Measurements from ENCODE around the gene LBP. TPM values are rescaled to one million over a fixed set of nuclear protein-coding genes. Genes with fewer than 3 reads are reported as not detected.

Gene LBP
- total and polyA plus RNA-seq, 2 of the 13 experiments (the other 11 are each of a cell fraction or from before 2014, with no cell fraction given), result 0.07 to 0.20 TPM

GRCh38 chr20:38325167-38325566 is 21.1 kb upstream of the LBP start:
- H4K20me1 ChIP-seq (ENCODE audit: insufficient read depth, low read length), result no peaks in the 10 kb centered on the region
- BruUV-seq (replicated peaks), result no TSS peak
- no peaks in the 10 kb centered on the region for H3K36me3 ChIP-seq (replicated peaks in 1 of 2; ENCODE audit: control insufficient read depth in 1 of 2, insufficient read depth in 2 of 2, low read length in 2 of 2)
- H3K79me2 ChIP-seq (ENCODE audit: insufficient read depth, low read length), result no peaks in the 10 kb centered on the region
- no peaks in the 10 kb centered on the region for H3K9me3 ChIP-seq (ENCODE audit: low read length)
- no peak overlapping the region for H3K27ac ChIP-seq (ENCODE audit: extremely low read length, insufficient read depth, low read length)
- ChIA-PET POLR2A (no interaction called here), CTCF (ENCODE audit: low intra/inter-chr PET ratio, low total read pairs) (no interaction called here)
- no peak overlapping the region for H3K4me2 ChIP-seq (ENCODE audit: low read depth, low read length)
- intact Hi-C loops (cut with micrococcal nuclease; ENCODE audit: unreplicated experiment), result no loop called here
- peaks cover 5% of the 10 kb centered on the region for H3K4me1 ChIP-seq (ENCODE audit: insufficient read depth, low read length)
- H3K9ac ChIP-seq (ENCODE audit: insufficient read depth, low read depth, low read length), result no peak overlapping the region
- FAIRE-seq (no peak), ATAC-seq (no peak), DNase-seq (ENCODE audit: low spot score) (no peak)
- H3K27me3 ChIP-seq (ENCODE audit: control insufficient read depth in 1 of 2, insufficient read depth in 2 of 2, low read length in 2 of 2), result peaks cover under 1 to 2% of the 10 kb centered on the region in 2 experiments; a peak in 2 of 5 replicates
- in situ Hi-C loops (cut with HindIII; ENCODE audit: extremely low pct_ligation_motif_present, low pct_unique_long_range_greater_than_20kb), result loop anchor here (10.0 kb wide), 1 partner anchor 270 kb away; no protein-coding TSS in a partner anchor
- H3K4me3 ChIP-seq (replicated peaks in 1 of 3; ENCODE audit: insufficient read depth in 1 of 3, low read depth in 2 of 3, low read length in 3 of 3), result no peak overlapping the region
- TF ChIP-seq RELA (CRISPR knock-in tag; IDR thresholded peaks at IDR 0.05) (no peak), ZNF687 (CRISPR knock-in tag; IDR thresholded peaks at IDR 0.05) (no peak), THYN1 (CRISPR knock-in tag; IDR thresholded peaks at IDR 0.05; ENCODE audit: borderline replicate concordance, low read depth) (no peak), KLF16 (CRISPR knock-in tag; IDR thresholded peaks at IDR 0.05) (no peak), XRCC5 (optimal IDR thresholded peaks at IDR 0.05; ENCODE audit: low read length) (no peak), NFYB (CRISPR knock-in tag; IDR thresholded peaks at IDR 0.05) (no peak), RBM39 (IDR thresholded peaks at IDR 0.05; ENCODE audit: low read depth, low read length, poor library complexity, severe bottlenecking) (no peak), ZBTB21 (CRISPR knock-in tag; IDR thresholded peaks at IDR 0.05) (no peak), IKZF1 (IDR thresholded peaks at IDR 0.05) (no peak), JUNB (CRISPR knock-in tag; IDR thresholded peaks at IDR 0.05; ENCODE audit: borderline replicate concordance) (no peak)
- H2AFZ ChIP-seq (ENCODE audit: low read length), result no peak overlapping the region
- 2% methylated on average over 3 of the region's 3 CpGs for WGBS (ENCODE audit: low lambda C conversion rate)
